Left kidney (tissue), 8 donors: ENCODE data around the gene EDN1. TPM values are rescaled to one million over a fixed set of nuclear protein-coding genes. Genes with fewer than 3 reads are reported as not detected.
A peak's percentile ranks its signal among the peaks of the same experiment; 100 is the strongest.

Source experiments
- DNase-seq: peaks from one replicate; pipeline ENCODE4 v3.0.0-alpha.2; 2013
- long read RNA-seq, 8 donors: transcript quantifications; one replicate each; lab custom pipeline, GENCODE V29; 2026
- polyA plus RNA-seq: library from polyadenylated mRNA; unstranded; fragments of 120-200 nt; gene quantifications from one replicate; pipeline ENCODE4 v1.2.1, GENCODE V29; 2013; ENCODE audit not compliant: insufficient read length

Gene EDN1
- polyA plus RNA-seq = 3.8 TPM
- long read RNA-seq, donor 1, partial matches to known transcripts = 5 of 6 reads
- long read RNA-seq, donor 1, other reads (novel, unspliced or antisense) = 0 of 6 reads
- long read RNA-seq, donor 2 = 0 reads
- long read RNA-seq, donor 3 = 0 reads
- long read RNA-seq, donor 4 = 0 reads
- long read RNA-seq, donor 5 = 0 reads
- long read RNA-seq, donor 6 = 0 reads
- long read RNA-seq, donor 7, partial matches to known transcripts = 5 of 6 reads
- long read RNA-seq, donor 7, other reads (novel, unspliced or antisense) = 0 of 6 reads
- long read RNA-seq, donor 8, partial matches to known transcripts = 0 of 1 reads
- long read RNA-seq, donor 8, other reads (novel, unspliced or antisense) = 0 of 1 reads

- peak; percentile 68 for DNase-seq
These were observed at the start of gene EDN1 for GRCh38 chr6:12289933-12290820. TSS of gene EDN1 (plus strand) at chr6:12290361. CDS start at chr6:12290630, 269 bp downstream.

- no peak for DNase-seq
These were observed 48.5 kb upstream of the EDN1 start for GRCh38 chr6:12241493-12242175.

- no peak for DNase-seq
These were observed 47.0 kb upstream of the EDN1 start for GRCh38 chr6:12243169-12243568.

DNA sequence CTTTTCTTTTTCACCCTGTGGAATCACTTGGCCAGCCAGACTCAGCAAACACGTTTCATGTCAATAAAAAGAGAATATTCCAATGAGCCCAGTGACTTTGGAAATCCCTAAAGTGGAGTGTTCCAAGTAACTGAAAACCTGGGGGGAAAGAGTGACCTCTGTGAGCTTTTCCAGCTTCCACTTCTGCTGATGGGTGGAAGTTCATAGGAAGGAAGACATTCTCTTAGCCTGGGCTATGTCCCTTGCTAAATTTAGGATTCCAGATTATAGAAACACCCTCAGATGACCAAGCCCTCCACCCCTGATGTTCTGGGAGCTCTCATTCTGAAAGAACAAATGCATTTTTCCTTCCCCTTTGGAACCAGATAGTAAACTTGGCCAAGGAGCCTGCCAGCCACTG, 44.8 kb upstream of the EDN1 start:
- no peak for DNase-seq

GRCh38 chr6:12245763-12246718, 44.1 kb upstream of the EDN1 start:
- DNase-seq = no peak

- DNase-seq = no peak
These were observed 43.3 kb upstream of the EDN1 start for GRCh38 chr6:12246900-12247299.

DNA sequence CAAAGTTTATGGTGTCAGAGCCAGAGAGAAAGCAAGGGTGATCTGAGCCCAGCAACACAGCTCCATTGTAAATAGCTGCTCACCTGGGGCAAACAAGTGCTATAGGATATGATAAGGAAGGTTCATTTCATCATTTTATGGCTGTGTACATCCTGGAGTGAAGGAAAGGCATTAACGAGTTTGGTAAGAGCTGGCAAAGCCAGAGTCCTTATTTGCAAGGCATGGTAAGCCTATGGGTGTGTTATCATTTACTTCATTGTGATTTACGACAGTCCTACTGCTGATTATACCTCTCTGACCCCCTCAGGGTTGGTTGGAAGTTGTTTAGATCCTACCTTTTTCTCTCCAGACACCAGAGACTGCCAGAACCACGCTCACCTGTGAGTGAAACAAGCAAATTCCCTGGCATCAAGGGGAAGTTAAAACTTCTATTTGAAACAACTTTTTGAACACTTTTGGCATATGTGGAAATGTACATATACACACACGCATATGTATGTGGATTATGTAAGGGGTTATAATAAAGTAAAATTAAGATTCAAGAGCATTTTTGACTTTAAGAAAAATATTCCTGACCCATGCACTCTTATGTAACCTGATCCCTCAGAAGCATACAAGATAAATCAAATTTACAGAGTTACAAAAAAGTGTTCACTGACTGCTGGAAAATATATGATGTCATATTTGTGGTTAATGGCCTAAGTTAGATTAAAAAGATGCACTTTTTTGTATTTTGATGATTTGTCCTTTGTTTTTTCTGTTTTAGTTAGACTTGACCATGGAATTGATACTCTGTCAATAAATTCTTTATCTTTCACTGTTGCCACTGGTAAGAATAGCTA, 40.4 kb upstream of the EDN1 start:
- DNase-seq = no peak

- DNase-seq = no peak
These were observed 39.8 kb upstream of the EDN1 start for GRCh38 chr6:12250383-12250770.

DNA sequence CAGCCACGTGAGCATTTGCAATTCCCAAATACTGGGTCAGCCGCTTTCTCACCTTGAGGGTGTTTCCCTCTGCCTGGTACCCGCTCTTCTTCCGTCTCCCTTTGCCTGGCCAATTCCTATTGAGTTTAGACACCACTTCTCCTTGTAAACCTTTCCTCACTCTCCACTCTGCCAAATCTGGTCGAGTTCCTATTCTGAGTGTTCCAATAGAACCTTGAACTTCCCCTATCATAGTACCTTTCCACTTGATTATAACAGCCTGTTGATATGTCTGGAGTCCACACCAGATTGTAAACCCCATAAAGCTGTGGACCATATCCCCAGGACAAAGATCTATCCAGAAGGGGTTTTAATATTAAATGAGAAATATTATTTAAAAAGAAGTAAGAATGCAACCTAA, 36.0 kb upstream of the EDN1 start:
- DNase-seq = no peak

- DNase-seq = no peak
These were observed 32.0 kb upstream of the EDN1 start for GRCh38 chr6:12258191-12258590.

- DNase-seq = no peak
These were observed 31.5 kb upstream of the EDN1 start for GRCh38 chr6:12258591-12259075.

GRCh38 chr6:12260458-12261093, 29.6 kb upstream of the EDN1 start:
- DNase-seq = no peak

- no peak for DNase-seq
These were observed 28.7 kb upstream of the EDN1 start for GRCh38 chr6:12261502-12261901.

GRCh38 chr6:12262236-12263061, 27.7 kb upstream of the EDN1 start:
- DNase-seq = no peak

DNA sequence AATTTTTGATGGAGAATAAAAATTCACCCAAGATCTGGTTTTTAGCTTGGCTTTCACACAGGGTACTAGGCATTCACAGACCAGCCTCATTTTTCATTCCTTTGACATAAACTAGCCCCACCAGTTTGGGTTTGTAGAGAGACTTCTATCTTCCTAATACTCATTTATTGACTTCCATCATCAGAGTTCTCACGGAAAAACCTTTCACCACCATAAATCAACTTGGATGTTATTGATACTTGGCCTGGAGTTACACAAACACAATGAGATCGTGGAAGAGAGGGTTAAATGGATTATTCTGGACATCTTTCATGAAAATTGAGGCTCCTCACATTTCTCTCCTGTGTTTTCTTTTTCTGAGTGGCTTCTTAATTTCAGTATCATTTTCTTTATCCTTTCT, 26.8 kb upstream of the EDN1 start:
- DNase-seq = no peak

GRCh38 chr6:12264671-12265070, 25.5 kb upstream of the EDN1 start:
- DNase-seq = no peak

DNA sequence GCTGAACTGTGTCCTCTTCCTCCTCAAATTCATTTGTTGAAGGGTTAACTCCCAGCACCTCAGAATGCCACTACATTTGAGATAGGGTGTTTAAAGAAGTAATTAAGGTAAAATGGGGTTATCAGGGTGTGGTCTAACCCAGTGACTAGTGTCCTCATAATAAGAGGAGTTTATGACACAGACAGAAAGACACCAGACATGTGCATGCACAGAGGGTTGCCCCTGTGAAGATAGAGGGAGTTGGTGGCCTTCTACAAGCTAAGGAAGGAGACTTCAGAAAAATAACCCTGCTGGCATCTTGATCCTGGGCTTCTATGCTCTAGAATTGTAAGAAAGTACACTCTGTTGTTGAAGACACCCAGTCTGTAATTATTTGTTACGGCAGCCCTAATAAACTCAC, 24.9 kb upstream of the EDN1 start:
- DNase-seq = no peak

DNA sequence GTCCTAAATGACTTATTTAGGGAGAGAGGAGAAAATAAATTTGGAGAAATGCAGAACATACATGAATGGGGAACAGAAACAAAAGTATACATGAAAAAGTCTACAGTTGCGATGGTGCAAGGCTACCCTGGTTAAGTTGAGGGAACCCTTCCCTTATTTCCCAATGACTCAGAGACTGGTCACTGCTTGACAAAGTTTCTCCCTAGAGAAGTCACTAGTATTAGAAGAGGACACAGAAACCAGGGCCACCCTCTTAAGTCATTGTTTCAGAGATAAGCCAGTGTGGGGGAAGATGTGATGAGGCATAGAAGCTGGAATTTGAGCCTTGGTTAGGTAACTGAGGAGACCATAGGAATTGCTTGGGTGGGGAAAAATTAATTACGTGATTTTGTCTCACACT, 24.4 kb upstream of the EDN1 start:
- no peak for DNase-seq

DNA sequence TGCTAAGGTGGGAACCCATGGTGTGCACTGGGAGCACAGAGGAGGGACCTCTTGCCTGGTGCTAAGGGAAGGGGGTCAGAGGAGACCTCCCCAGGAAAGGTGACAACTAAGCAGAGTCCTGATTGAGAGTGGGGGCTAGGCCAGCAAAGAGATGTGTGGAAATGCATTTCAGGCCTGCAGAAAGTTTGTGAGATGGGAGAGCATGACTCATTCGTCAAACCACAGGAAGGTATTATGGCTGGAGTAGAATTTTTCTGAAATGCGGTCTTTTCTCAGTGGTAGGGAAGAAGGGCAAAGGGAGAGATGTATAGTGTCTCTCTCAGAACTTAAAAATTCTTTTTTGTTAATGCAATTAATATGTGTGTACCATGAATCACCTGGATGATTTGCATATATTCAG, 23.6 kb upstream of the EDN1 start:
- DNase-seq = no peak
